ENCODE data around the gene OSBPL1A.
A peak's percentile ranks its signal among the peaks of the same experiment; 100 is the strongest.

Gene OSBPL1A

DNA sequence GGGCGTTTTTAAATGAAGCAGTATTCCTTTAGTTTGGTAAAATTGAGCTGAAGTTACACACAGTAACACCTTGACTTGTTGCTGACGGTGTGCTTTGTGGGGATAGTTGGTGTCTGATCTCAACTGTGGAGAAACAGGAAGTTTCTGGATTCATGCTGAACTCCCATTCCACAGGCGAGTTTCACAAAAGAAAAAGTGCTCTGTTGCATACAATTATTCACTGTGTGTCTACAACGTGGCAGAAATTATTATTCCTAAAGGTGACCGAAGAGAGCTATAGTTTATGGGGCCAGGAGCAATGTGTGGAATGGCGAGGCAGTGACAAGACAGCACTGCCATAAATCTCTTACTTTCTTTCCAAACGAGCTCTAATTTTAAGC is 259.2 kb downstream of the OSBPL1A start:
- TF ChIP-seq, protein P1, sequence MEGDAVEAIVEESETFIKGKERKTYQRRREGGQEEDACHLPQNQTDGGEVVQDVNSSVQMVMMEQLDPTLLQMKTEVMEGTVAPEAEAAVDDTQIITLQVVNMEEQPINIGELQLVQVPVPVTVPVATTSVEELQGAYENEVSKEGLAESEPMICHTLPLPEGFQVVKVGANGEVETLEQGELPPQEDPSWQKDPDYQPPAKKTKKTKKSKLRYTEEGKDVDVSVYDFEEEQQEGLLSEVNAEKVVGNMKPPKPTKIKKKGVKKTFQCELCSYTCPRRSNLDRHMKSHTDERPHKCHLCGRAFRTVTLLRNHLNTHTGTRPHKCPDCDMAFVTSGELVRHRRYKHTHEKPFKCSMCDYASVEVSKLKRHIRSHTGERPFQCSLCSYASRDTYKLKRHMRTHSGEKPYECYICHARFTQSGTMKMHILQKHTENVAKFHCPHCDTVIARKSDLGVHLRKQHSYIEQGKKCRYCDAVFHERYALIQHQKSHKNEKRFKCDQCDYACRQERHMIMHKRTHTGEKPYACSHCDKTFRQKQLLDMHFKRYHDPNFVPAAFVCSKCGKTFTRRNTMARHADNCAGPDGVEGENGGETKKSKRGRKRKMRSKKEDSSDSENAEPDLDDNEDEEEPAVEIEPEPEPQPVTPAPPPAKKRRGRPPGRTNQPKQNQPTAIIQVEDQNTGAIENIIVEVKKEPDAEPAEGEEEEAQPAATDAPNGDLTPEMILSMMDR (IDR thresholded peaks at IDR 0.05; ENCODE audit: low read depth, low read length) = no peak
- Histone ChIP-seq H3K27me3 (no peaks in the 10 kb centered on the region), H3K4me1 (no peaks in the 10 kb centered on the region), H3K4me3 (ENCODE audit: low read depth, low read length) (peak overlapping the region; percentile 65), H3K9me3 (no peaks in the 10 kb centered on the region), H3K36me3 (no peaks in the 10 kb centered on the region)
- no peak for DNase-seq

DNA sequence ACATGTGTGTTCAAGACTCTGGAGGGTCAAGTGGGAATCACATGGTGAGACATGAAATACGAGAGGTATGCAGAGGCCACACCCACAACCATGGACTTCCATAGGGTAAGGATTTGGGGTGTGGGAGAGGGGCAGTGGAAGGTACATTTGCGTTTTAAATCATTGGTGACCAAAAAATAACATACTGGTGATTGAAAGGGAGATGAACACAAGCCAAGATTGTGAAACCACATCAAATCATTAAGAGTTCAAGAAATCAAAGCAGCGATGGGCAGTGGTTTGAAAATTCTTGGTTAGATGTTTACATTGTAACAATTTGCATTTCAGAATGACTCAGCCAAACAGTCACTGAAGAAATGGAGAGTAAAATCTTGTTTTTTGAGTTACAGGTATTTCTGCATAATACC is 260.7 kb downstream of the OSBPL1A start:
- Histone ChIP-seq H3K4me3 (ENCODE audit: low read depth, low read length) (no peak overlapping the region), H3K4me1 (no peaks in the 10 kb centered on the region), H3K27me3 (no peaks in the 10 kb centered on the region), H3K36me3 (no peaks in the 10 kb centered on the region), H3K9me3 (no peaks in the 10 kb centered on the region)
- TF ChIP-seq, protein P1 (IDR thresholded peaks at IDR 0.05; ENCODE audit: low read depth, low read length) = no peak
- DNase-seq = no peak

- TF ChIP-seq, protein P1 (IDR thresholded peaks at IDR 0.05; ENCODE audit: low read depth, low read length) = no peak
- no peak for DNase-seq
- Histone ChIP-seq H3K9me3 (no peaks in the 10 kb centered on the region), H3K36me3 (no peaks in the 10 kb centered on the region), H3K4me3 (ENCODE audit: low read depth, low read length) (no peak overlapping the region), H3K27me3 (no peaks in the 10 kb centered on the region), H3K4me1 (no peaks in the 10 kb centered on the region)
These were observed 267.1 kb downstream of the OSBPL1A start for GRCh38 chr18:24130494-24130893.

DNA sequence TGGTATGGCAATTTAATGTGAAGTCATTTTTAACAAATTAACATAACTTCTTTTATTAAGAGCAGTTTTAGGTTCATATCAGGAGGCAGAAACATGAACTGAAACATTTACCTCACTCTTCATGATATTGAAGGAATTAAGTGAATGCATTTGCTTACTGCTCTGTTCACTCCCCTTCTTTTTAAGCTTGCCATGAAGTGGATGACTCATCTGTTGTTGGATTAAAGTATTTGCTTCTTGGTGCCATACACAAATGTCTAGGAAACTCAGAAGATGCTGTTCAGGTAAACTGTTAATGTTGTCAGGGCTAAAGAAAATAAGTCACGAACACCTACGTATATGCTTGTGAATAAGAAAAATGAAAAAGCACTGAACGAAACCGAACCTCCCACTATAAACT is 268.9 kb downstream of the OSBPL1A start:
- Histone ChIP-seq H3K4me1 (no peaks in the 10 kb centered on the region), H3K4me3 (ENCODE audit: low read depth, low read length) (no peak overlapping the region), H3K9me3 (no peaks in the 10 kb centered on the region), H3K36me3 (no peaks in the 10 kb centered on the region), H3K27me3 (no peaks in the 10 kb centered on the region)
- TF ChIP-seq, protein P1 (IDR thresholded peaks at IDR 0.05; ENCODE audit: low read depth, low read length) = no peak
- no peak for DNase-seq

DNA sequence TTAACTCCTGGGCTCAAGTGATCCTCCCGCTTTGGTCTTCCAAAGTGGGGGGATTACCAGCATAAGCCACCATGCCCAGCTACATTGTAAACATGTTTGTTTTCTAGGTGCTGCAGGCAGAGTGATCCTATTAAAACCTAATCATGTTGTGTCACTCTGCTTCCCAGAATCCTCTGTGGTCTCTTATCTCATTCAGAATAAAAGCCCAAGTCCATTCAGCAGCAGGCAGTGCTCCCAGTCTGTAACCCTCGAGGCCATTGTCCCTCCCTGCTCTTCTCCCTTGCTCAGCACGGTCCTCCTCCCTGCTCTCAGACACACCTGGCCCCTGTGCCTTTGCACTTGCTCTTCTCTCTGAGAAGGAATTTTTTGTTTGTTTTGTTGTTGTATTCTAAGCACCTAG is 269.9 kb downstream of the OSBPL1A start:
- H3K4me1 ChIP-seq = no peaks in the 10 kb centered on the region
- DNase-seq = no peak
- no peaks in the 10 kb centered on the region for H3K36me3 ChIP-seq
- TF ChIP-seq, protein P1 (IDR thresholded peaks at IDR 0.05; ENCODE audit: low read depth, low read length) = no peak
- H3K9me3 ChIP-seq = no peaks in the 10 kb centered on the region
- H3K27me3 ChIP-seq = no peaks in the 10 kb centered on the region
- H3K4me3 ChIP-seq (ENCODE audit: low read depth, low read length) = no peak overlapping the region

GRCh38 chr18:24126155-24126961 is 271.3 kb downstream of the OSBPL1A start:
- Histone ChIP-seq H3K4me1 (no peaks in the 10 kb centered on the region), H3K4me3 (ENCODE audit: low read depth, low read length) (no peak overlapping the region), H3K27me3 (no peaks in the 10 kb centered on the region), H3K36me3 (no peaks in the 10 kb centered on the region), H3K9me3 (no peaks in the 10 kb centered on the region)
- TF ChIP-seq, protein P1 (IDR thresholded peaks at IDR 0.05; ENCODE audit: low read depth, low read length) = no peak
- no peak for DNase-seq
